ENCODE results near the gene ADGRL1.

The ADGRL1 gene

DNA sequence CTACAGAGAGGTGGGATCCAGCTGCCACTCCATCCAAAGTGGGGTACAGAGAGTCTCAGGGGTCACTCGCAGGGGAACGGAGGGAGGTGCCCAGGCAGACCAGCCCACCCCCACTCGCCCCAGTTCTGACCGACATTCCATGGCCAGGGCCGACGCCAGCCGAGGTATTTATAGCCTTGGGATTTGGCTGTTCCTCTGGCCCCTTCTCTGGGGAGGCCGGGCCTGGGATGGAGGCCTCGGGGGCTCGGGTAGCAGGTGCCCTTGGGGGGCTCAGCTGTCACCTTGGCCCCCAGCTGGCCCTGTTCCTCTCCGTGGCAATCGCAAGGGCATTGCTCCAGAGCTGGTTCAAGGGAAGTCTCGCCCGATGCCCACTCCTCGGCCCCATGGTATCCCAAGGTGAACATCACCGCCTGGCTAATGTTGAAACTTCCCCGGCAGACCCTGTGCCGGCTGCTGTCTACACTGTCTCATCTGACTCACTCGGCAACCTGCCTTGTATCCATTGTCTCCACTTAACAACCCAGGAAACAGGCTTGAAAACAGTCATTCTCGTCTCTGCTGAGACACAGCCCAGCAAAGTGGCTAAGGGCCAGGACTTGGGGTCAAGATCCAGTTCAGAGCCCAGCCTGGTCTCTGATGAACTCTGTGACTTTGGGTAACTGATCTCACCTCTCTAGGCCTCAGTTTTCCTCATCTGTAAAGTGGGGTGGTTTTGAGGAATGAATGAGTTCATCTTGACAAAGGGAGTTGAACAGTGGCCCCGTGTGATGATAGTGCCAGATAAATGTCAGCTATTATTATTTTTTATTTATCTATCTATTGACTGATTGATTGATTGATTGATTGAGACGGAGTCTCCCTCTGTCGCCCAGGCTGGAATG is 98.1 kb downstream of the ADGRL1 start:
- no peak for DNase-seq

DNA sequence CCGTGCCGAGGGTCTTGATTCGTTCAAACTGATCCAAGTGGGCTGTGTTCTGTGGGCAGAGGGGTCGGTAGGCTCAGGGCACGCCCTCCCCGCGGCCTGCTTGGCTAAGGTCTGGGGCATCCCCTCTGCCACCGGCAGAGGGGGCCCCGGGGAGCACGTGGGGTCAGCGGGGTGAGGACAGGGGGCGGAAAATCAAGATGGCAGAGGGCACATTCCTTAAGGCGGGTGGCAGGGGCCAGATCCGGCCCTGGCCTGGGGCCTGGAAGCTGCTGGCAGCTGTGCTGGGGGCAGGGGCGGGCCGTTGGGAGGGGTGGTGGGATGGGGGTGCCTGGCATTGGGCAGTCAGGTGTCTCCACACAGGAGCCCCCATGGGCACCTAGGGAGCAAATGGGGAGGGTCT is 99.1 kb downstream of the ADGRL1 start:
- no peak for DNase-seq

DNA sequence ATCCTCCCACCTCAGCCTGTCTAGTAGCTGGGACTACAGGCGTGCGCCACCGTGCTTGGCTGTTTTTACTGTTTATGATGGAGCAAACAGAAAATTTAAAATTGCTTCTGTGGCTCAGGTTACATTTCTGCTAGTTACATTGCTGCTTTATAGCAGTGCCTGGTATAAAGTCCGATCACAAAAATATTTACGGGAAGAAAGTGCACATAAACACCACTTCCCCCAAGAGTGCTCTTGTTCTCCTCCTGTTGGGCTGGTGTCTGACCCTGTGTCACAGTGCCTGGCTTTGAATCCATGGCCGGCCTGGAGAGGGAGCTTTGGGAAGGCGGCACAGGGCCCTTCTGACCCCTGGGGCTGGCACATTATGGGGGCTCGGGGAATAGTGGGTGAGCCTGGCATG is 100.3 kb downstream of the ADGRL1 start:
- no peak for DNase-seq

DNA sequence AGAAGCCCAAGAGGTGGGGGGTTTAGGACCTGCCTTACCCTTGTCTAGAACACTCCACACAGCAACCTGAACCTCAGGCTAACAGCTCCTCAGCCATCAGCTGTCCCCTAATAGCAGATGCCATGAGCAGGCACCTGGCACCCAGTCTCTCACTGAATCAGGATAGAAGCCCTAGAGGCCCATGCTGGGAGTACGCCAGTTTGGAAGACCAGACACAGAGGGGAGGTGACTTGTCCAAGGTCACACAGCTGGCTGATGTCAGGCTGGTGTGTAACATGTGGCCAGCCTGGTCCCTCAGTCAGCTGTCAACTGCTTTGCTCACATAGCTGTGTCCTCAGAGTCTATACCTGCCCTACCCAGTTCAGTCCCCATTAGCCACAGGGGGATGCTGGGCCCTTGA is 102.7 kb downstream of the ADGRL1 start:
- DNase-seq, result no peak

DNA sequence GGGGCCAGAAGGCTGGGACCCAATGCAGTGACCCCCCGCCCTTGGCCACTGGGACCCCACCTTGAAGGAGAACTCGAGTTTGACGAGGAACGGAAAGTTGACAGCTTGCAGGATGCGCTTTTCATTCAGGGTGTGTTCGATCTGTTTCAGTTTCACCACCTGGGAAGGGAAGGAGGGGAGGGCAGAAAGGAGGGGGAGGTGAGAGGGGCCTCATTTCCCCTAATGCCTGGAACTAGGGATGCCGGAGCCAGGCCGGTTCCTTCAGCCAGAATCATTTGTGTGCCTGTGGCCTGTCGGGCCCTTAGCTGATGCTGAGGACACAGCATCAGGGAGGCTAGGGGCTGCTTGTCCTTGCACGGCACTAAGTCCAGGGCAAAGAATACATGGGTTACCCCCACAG is 103.2 kb downstream of the ADGRL1 start:
- DNase-seq, result no peak

DNA sequence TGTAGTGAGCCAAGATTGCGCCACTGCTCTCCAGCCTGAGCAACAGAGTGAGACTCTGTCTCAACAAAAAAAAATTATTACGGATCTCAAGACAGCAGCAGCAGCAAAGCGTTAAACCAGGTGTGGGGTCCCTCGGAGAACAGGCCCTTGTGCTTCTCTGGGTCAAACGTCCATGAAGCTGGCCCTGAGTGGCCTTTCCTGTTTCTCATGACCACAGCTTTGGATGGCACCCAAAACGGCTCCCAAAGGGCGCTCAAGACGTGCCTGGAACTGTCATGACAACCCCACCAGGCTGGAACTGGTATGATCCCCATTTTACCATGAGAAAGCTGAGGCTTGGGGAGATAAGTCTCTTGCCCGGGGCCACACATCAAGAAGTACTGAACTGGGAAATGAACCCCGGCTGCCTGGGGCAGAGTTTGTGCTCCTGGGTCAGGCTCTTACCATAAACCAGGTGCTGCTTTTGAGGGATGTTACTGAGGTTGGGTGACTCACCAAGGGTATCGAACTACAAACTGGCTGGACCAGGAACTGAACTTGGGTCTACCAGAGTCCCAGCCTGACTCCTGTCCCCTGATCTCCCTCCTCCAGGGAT is 103.8 kb downstream of the ADGRL1 start:
- no peak for DNase-seq

DNA sequence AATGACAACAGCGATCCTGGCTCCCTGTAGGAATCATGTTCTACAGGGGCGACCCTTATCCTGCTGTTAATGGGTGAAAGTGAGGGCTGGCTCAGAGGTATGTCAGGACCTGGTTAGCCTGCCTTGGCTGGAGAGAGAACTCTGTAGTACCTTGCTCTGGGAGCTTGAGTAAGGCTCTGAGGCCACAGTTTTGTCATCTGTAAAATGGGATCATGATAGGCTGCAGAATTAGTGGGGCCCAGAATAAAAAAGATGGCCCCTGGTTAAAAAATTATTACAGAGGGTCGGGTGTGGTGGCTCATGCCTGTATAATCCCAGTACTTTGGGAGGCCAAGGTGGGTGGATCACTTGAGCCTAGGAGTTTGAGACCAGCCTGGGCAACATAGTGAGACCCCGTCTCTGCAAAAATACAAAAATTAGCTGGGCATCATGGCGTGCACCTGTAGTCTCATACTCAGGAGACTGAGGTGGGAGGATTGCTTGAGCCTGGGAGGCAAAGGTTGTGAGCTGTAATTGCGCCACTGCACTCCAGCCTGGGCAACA is 104.9 kb downstream of the ADGRL1 start:
- no peak for DNase-seq
